Right renal cortex interstitium (tissue), 3 donors: ENCODE data around the gene ELOVL7. TPM values are rescaled to one million over a fixed set of nuclear protein-coding genes. Genes with fewer than 3 reads are reported as not detected.
"Not testable (repeated sequence)": the region's sequence is repeated elsewhere in the genome, so short reads cannot be mapped to it uniquely, and the experiment has no call there.

ENCODE experiments used
- DNase-seq, 3 donors: peaks; one replicate each; pipeline ENCODE4 v3.0.0-alpha.2; 2013; ENCODE audit warnings: low read depth in 3 of 3, low spot score in 2 of 3
- polyA plus RNA-seq, 3 donors: library from polyadenylated mRNA; unstranded; fragments of 120-200 nt; gene quantifications; one replicate each; pipeline ENCODE4 v1.2.1, GENCODE V29; 2013; ENCODE audit not compliant: insufficient read length in 3 of 3

Gene ELOVL7
- polyA plus RNA-seq, 3 donors: 18.6 to 19.6 (median 19.1) TPM

DNA sequence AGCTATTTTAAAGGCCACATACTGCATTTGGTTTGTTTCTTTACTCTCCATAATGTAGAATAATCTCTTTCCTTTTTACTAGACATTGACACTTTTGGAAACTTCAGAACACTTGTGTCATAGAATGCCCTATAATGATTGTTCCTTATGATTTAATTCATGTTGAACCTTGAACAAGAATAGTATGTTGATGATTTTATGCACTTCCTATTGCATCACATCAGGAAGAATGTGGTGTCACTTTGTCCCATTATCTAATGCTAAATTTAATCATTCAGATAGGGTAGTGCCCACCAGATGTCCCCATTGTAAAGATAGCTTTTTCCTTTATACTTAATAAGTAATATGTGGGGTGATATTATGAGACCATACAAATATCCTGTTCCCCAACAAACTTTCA, 124.7 kb downstream of the ELOVL7 start:
- DNase-seq: no peak

DNA sequence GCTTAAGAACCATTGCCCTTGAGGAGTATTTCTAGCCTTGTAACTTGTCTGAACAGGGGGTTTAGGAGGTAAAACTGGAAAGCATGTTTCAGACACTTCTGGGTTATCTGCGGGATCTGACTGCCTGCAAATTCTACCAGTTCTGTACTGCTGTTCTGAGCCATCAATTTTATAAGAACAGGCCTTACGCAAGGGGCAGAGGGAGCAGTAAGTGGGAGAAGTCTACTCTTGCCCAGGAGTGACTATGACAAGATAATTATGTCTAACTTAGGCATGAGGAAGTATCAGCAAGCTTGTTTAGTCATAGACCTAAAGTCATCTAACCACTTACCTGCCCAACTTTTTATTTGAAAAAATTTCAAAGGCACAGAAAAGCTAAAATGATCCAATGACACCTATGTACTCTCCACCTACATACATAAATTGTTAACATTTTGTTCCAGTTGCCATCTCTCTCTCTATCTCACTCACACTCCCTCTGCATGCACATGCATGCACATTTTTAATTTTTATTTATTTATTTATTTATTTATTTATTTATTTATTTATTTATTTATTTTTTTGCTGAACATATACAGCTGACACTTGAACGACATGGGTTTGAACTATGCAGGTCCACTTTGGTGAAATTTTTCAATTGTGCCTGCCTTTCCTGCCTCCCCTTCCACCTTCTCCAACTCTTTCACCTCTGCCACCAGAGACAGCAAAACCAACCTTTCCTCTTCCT, 125.7 kb downstream of the ELOVL7 start:
- no peak for DNase-seq

- DNase-seq: not testable (repeated sequence)
Observed at GRCh38 chr5:60715201-60715928, 128.7 kb downstream of the ELOVL7 start.

DNA sequence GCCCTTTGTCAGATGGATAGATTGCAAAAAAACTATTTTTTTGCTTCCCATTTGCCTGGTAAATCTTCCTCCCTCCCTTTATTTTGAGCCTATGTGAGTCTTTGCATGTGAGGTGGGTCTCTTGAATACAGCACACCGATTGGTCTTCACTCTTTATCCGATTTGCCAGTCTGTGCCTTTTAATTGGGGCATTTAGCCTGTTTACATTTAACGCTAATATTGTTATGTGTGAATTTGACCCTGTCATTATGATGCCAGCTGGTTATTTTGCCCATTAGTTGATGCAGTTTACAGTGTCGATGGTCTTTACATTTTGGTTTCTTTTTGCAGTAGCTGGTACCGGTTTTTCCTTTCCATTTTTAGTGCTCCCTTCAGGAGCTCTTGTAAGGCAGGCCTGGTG, 131.1 kb downstream of the ELOVL7 start:
- no peak for DNase-seq

GRCh38 chr5:60711892-60712291, 132.2 kb downstream of the ELOVL7 start:
- DNase-seq: not testable (repeated sequence)

- DNase-seq: no peak
Observed at GRCh38 chr5:60710362-60710761, 133.7 kb downstream of the ELOVL7 start.

DNA sequence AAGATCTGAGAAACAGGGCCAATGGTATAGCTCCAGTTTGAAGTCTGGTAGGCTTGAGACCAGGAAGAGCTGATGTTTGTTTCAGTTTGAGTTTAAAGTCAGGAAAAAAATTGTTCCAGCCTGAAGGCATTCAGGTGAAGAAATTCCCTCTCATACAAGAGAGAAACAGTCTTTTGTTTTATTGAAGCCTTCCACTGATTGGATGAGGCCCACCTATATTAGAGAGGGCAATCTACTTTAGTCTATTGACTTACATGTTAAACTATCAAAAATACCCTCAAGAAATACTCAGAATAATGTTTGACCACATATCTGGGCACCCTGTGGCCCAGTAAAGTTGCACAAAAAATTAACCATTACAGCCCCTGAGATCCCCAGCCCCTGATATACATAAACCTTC, 138.9 kb downstream of the ELOVL7 start:
- DNase-seq: no peak

DNA sequence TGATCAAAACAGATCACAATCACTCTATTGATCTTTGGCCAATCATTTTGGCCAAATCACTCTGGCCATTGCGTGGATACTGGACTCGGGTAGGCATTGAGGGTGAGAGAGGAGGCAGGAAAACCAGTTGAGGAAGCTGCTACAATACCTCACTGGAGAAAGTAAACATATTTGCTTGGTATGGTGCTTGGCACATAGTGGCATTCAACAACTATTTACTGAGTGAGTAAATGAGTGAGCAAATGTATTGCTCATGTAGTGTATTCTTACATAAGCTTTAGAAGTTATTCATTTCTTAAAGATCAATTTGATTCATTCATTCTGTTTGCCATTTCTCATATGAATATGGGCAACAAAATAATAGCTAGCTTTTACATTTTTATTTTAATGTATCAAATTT, 140.1 kb downstream of the ELOVL7 start:
- DNase-seq: no peak

Other genes with a start within 250 kb of the ELOVL7 start
- gene DEPDC1B, start 144.1 kb downstream of the ELOVL7 start, polyA plus RNA-seq: 10 to 100 TPM; 26.0 to 31.0 (median 27.1) TPM
- gene ERCC8, start 100.8 kb upstream of the ELOVL7 start, polyA plus RNA-seq: 10 to 100 TPM; 21.6 to 24.6 (median 22.7) TPM
- gene NDUFAF2, start 100.9 kb upstream of the ELOVL7 start, polyA plus RNA-seq: 10 to 100 TPM; 32.1 to 35.9 (median 33.3) TPM